Spleen (tissue), 11 donors: ENCODE results near the gene ACYP2. TPM values are rescaled to one million over a fixed set of nuclear protein-coding genes. Genes with fewer than 3 reads are reported as not detected.
A peak's percentile ranks its signal among the peaks of the same experiment; 100 is the strongest.

Experiments
- DNase-seq: peaks from one replicate; pipeline ENCODE4 v3.0.0-alpha.2; 2020
- H3K27ac ChIP-seq, 8 donors: fragments of 200-600 bp; sonication (generic) in 7 of 8; 1 replicate in 4 of 8; 2 replicates in 4 of 8; pipeline versions ENCODE4 v1.5.0 to v1.8.0; 2016 to 2021; ENCODE audit warnings: inconsistent platforms in 4 of 8, mild to moderate bottlenecking in 4 of 8, moderate library complexity in 1 of 8
- H3K27me3 ChIP-seq, 7 donors: fragments of 200-600 bp; sonication (generic) in 6 of 7; replicated peaks in 1 of 7; 1 replicate in 4 of 7; 2 replicates in 3 of 7; pipeline versions ENCODE4 v1.5.0 to v1.8.0; 2016 to 2021; ENCODE audit warnings: inconsistent platforms in 3 of 7, mild to moderate bottlenecking in 1 of 7
- H3K36me3 ChIP-seq, 6 donors: fragments of 200-600 bp; sonication (generic) in 5 of 6; 1 replicate in 4 of 6; 2 replicates in 2 of 6; pipeline versions ENCODE4 v1.5.0 to v1.8.0; 2016 to 2021; ENCODE audit warnings: inconsistent platforms in 2 of 6
- H3K4me1 ChIP-seq, 6 donors: fragments of 200-600 bp; sonication (generic) in 5 of 6; 1 replicate in 3 of 6; 2 replicates in 3 of 6; pipeline versions ENCODE4 v1.5.0 to v1.8.0; 2016 to 2021; ENCODE audit warnings: inconsistent platforms in 3 of 6
- H3K4me3 ChIP-seq, 8 donors: fragments of 200-600 bp; sonication (generic) in 7 of 8; 1 replicate in 4 of 8; 2 replicates in 4 of 8; pipeline versions ENCODE4 v1.5.0 to v1.8.0; 2016 to 2021; ENCODE audit warnings: inconsistent platforms in 4 of 8, mild to moderate bottlenecking in 4 of 8, moderate library complexity in 2 of 8
- H3K9me3 ChIP-seq, 8 donors: fragments of 200-600 bp; sonication (generic) in 7 of 8; 1 replicate in 4 of 8; 2 replicates in 4 of 8; pipeline versions ENCODE4 v1.5.0 to v1.8.0; 2016 to 2021; ENCODE audit warnings: inconsistent platforms in 4 of 8
- CTCF ChIP-seq, 11 experiments: fragments of 200-600 bp in 7 of 11; fragments of 450-650 bp in 4 of 11; sonication (generic) in 4 of 11; IDR thresholded peaks in 8 of 11; conservative IDR thresholded peaks in 3 of 11; 1 replicate in 7 of 11; 2 replicates in 4 of 11; pipeline versions ENCODE4 v1.4.0 to v1.8.0; 2016 to 2021; ENCODE audit warnings: antibody characterized with exemption in 11 of 11, inconsistent platforms in 4 of 11, mild to moderate bottlenecking in 1 of 11
- POLR2A ChIP-seq, 3 donors: fragments of 450-650 bp; IDR thresholded peaks; one replicate each; pipeline ENCODE4 v1.5.1; 2017; ENCODE audit warnings: antibody characterized with exemption in 3 of 3, mild to moderate bottlenecking in 1 of 3
- POLR2AphosphoS5 ChIP-seq, 3 donors: sonication (generic); formaldehyde crosslinking; IDR thresholded peaks; one replicate each; pipeline ENCODE4 v1.5.1; 2017; ENCODE audit warnings: antibody characterized with exemption in 3 of 3
- WGBS, 5 donors: extraction: QIAGEN DNeasy Blood & Tissue Kit in 3 of 5; methylation state at CpG; one replicate each; pipeline versions ENCODE4 v1.1.5 to v1.1.7; 2013 to 2018; 5-methylcytosine and 5-hydroxymethylcytosine counted together
- intact Hi-C: fragments of 100-400 bp; cut with DNase I; formaldehyde crosslinking; loops from one replicate; pipeline ENCODE4 v1.15.0; 2023; ENCODE audit warnings: low total_unique reads
- polyA plus RNA-seq, 3 donors: library from polyadenylated mRNA; stranded (reverse); fragments of 200-250 nt; gene quantifications; one replicate each; pipeline ENCODE4 v1.2.1, GENCODE V29; 2013
- total RNA-seq, 7 donors: library from RNA; depleted of rRNA in 3 of 7; stranded (reverse); fragments of >200 nt in 3 of 7; fragmentation: NEBNext Ultra II Directional in 4 of 7; extraction: Animal tissue kit (Norgen Biotek cat#: 25700) in 4 of 7; gene quantifications; one replicate each; pipeline versions ENCODE4 v1.1.0 to v1.2.1, GENCODE V29; 2016 to 2021
- donor health status: healthy with polysubstance abuse.
- donor health status: DM: no; HTN: no; CAD: no; lungs with moderate emphysema.
- donor health status: DM: no; HTN: no; CAD: no.
- donor health status: Bipolar disorder and iron deficiency.
- donor health status: healthy.
- donor health status: DM: no; HTN: no; CAD: no.
- donor health status: DM: yes; HTN: yes; CAD: no.

The ACYP2 gene
- total and polyA plus RNA-seq, 10 donors: 14.6 to 32.3 (median 21.7) TPM

GRCh38 chr2:54207666-54208195 is 92.3 kb downstream of the ACYP2 start:
- intact Hi-C loops: loop anchor here (10.0 kb wide), 1 partner anchor 247 kb away; the partner anchor contains the start of gene SPTBN1
- Histone ChIP-seq H3K9me3 (peaks cover 0 to 5% (median 0%) of the 10 kb centered on the region in 8 donors), H3K36me3 (no peaks in the 10 kb centered on the region), H3K4me1 (peaks cover 0 to 30% (median 10%) of the 10 kb centered on the region in 6 donors), H3K27me3 (no peaks in the 10 kb centered on the region), H3K4me3 (no peak overlapping the region), H3K27ac (peak overlapping the region in 7 of 8 donors; percentile 35 to 65 (median 47))
- DNase-seq: no peak
- TF ChIP-seq POLR2AphosphoS5 (IDR thresholded peaks at IDR 0.05): no peak
- TF ChIP-seq POLR2A (IDR thresholded peaks at IDR 0.05): no peak
- TF ChIP-seq CTCF (IDR thresholded peaks at IDR 0.05 in 8 of 11, conservative IDR thresholded peaks at IDR 0.05 in 3 of 11): no peak
- 60 to 69% (median 65%) methylated on average over 3 of the region's 3 CpGs for WGBS, 5 donors

GRCh38 chr2:54208364-54209240 is 93.2 kb downstream of the ACYP2 start:
- DNase-seq: no peak
- H3K9me3 ChIP-seq: peaks cover 0 to 8% (median 2%) of the 10 kb centered on the region in 8 donors
- no peaks in the 10 kb centered on the region for H3K36me3 ChIP-seq
- H3K27me3 ChIP-seq: no peaks in the 10 kb centered on the region
- H3K4me1 ChIP-seq: peaks cover 0 to 30% (median 10%) of the 10 kb centered on the region in 6 donors
- intact Hi-C loops: loop anchor here (10.0 kb wide), 1 partner anchor 246 kb away; the partner anchor contains the start of gene SPTBN1
- TF ChIP-seq CTCF (IDR thresholded peaks at IDR 0.05 in 8 of 11, conservative IDR thresholded peaks at IDR 0.05 in 3 of 11): no peak
- no peak for TF ChIP-seq POLR2A (IDR thresholded peaks at IDR 0.05)
- TF ChIP-seq POLR2AphosphoS5 (IDR thresholded peaks at IDR 0.05): no peak
- H3K27ac ChIP-seq: peak overlapping the region in 7 of 8 donors; percentile 35 to 65 (median 47)
- no peak overlapping the region for H3K4me3 ChIP-seq
- WGBS, 5 donors: 25 to 67% (median 55%) methylated on average over 1 of the region's 1 CpG

GRCh38 chr2:54209379-54209778 is 94.0 kb downstream of the ACYP2 start:
- Histone ChIP-seq H3K27ac (peak overlapping the region in 2 of 8 donors; percentile 58 to 65), H3K36me3 (no peaks in the 10 kb centered on the region), H3K27me3 (no peaks in the 10 kb centered on the region), H3K4me3 (no peak overlapping the region), H3K4me1 (peaks cover 0 to 30% (median 10%) of the 10 kb centered on the region in 6 donors), H3K9me3 (peaks cover 0 to 15% (median 6%) of the 10 kb centered on the region in 8 donors)
- TF ChIP-seq POLR2AphosphoS5 (IDR thresholded peaks at IDR 0.05) (no peak), POLR2A (IDR thresholded peaks at IDR 0.05) (no peak), CTCF (IDR thresholded peaks at IDR 0.05 in 8 of 11, conservative IDR thresholded peaks at IDR 0.05 in 3 of 11) (no peak)
- DNase-seq: no peak
- intact Hi-C loops: loop anchor here (10.0 kb wide), 1 partner anchor 245 kb away; the partner anchor contains the start of gene SPTBN1
- 93 to 97% (median 95%) methylated on average over 3 of the region's 3 CpGs for WGBS, 5 donors

GRCh38 chr2:54212456-54212855 is 97.0 kb downstream of the ACYP2 start:
- Histone ChIP-seq H3K4me1 (peaks cover 0 to 19% (median 8%) of the 10 kb centered on the region in 6 donors), H3K9me3 (peaks cover 0 to 27% (median 18%) of the 10 kb centered on the region in 8 donors), H3K36me3 (no peaks in the 10 kb centered on the region), H3K27me3 (no peaks in the 10 kb centered on the region), H3K27ac (no peak overlapping the region), H3K4me3 (no peak overlapping the region)
- DNase-seq: no peak
- WGBS, 5 donors: 63 to 88% (median 80%) methylated on average over 1 of the region's 1 CpG
- intact Hi-C loops: no loop called here
- TF ChIP-seq CTCF (IDR thresholded peaks at IDR 0.05 in 8 of 11, conservative IDR thresholded peaks at IDR 0.05 in 3 of 11) (no peak), POLR2A (IDR thresholded peaks at IDR 0.05) (no peak), POLR2AphosphoS5 (IDR thresholded peaks at IDR 0.05) (no peak)
